ENCODE data around the gene TOX3.

Gene TOX3

GRCh38 chr16:52563767-52564611, 17.0 kb upstream of the TOX3 start:
- DNase-seq = no peak

GRCh38 chr16:52562770-52563169, 15.8 kb upstream of the TOX3 start:
- no peak for DNase-seq

GRCh38 chr16:52561910-52562741, 15.2 kb upstream of the TOX3 start:
- DNase-seq = no peak

GRCh38 chr16:52558448-52558847, 11.5 kb upstream of the TOX3 start:
- DNase-seq = no peak

- DNase-seq = no peak
These were observed 10.3 kb upstream of the TOX3 start for GRCh38 chr16:52557236-52557635.

- DNase-seq = no peak
These were observed 9.1 kb upstream of the TOX3 start for GRCh38 chr16:52556083-52556482.

- no peak for DNase-seq
These were observed 8.6 kb upstream of the TOX3 start for GRCh38 chr16:52555572-52555971.

GRCh38 chr16:52554334-52554733, 7.4 kb upstream of the TOX3 start:
- DNase-seq = no peak

- DNase-seq = no peak
These were observed 6.4 kb upstream of the TOX3 start for GRCh38 chr16:52553322-52553721.

- DNase-seq = no peak
These were observed 5.7 kb upstream of the TOX3 start for GRCh38 chr16:52552643-52553042.

- DNase-seq = no peak
These were observed 2.2 kb upstream of the TOX3 start for GRCh38 chr16:52549011-52549692.

GRCh38 chr16:52548261-52549010, 1.5 kb upstream of the TOX3 start:
- no peak for DNase-seq

GRCh38 chr16:52547834-52548215, 882 bp upstream of the TOX3 start:
- DNase-seq = no peak

- DNase-seq = no peak
These were observed 496 bp downstream of the TOX3 start for GRCh38 chr16:52546291-52547003.

GRCh38 chr16:52545898-52546266, 1.1 kb downstream of the TOX3 start:
- DNase-seq = no peak

GRCh38 chr16:52545222-52545897, 1.6 kb downstream of the TOX3 start:
- no peak for DNase-seq

- DNase-seq = no peak
These were observed 2.2 kb downstream of the TOX3 start for GRCh38 chr16:52544703-52545102.

GRCh38 chr16:52543654-52544053, 3.3 kb downstream of the TOX3 start:
- DNase-seq = no peak

- no peak for DNase-seq
These were observed 6.0 kb downstream of the TOX3 start for GRCh38 chr16:52540910-52541309.

- no peak for DNase-seq
These were observed 7.8 kb downstream of the TOX3 start for GRCh38 chr16:52539191-52539590.

GRCh38 chr16:52538511-52538910, 8.4 kb downstream of the TOX3 start:
- no peak for DNase-seq

GRCh38 chr16:52537516-52537915, 9.4 kb downstream of the TOX3 start:
- DNase-seq = no peak
